IMR-90 (cell line): ENCODE measurements around the gene GALNT12. TPM values are rescaled to one million over a fixed set of nuclear protein-coding genes. Genes with fewer than 3 reads are reported as not detected.

ENCODE experiments used
- ATAC-seq: fragments of 200-7000 bp; cut with Tn5 transposase; 2 replicates; pipeline ENCODE4 v1.9.1; 2020; ENCODE audit warnings: low read depth, mild to moderate bottlenecking, moderate library complexity
- BruUV-seq: library from RNA; stranded (reverse); fragments of 400-500 nt; replicated peaks from 2 replicates; lab custom pipeline; 2021; lab: Mats Ljungman, UMichigan
- CTCF ChIA-PET: fragments of 300-600 bp; formaldehyde crosslinking; extraction: SDS; loops from one replicate; lab custom pipeline; 2021; ENCODE audit warnings: antibody characterized with exemption; lab: Yijun Ruan, JAX
- POLR2A ChIA-PET: fragments of 300-600 bp; sonication (Branson Sonifier 250); formaldehyde crosslinking; loops from one replicate; lab custom pipeline; 2022; ENCODE audit warnings: antibody characterized with exemption; ENCODE audit not compliant: unreplicated experiment; lab: Charles Lee
- DNase-seq: peaks from one replicate; pipeline ENCODE4 v3.0.0; 2013
- H2AFZ ChIP-seq: replicated peaks from 2 replicates; pipeline ENCODE3; 2013; ENCODE audit warnings: low read length, mild to moderate bottlenecking; ENCODE audit not compliant: poor library complexity
- H2AK5ac ChIP-seq: 2 replicates; pipeline ENCODE4 v1.6.1; 2013; ENCODE audit warnings: low read depth, low read length, inconsistent platforms
- H2AK9ac ChIP-seq: replicated peaks from 2 replicates; pipeline ENCODE3; 2013; ENCODE audit warnings: mild to moderate bottlenecking, low read depth, low read length, moderate library complexity; ENCODE audit not compliant: poor library complexity
- H2BK120ac ChIP-seq: 2 replicates; pipeline ENCODE4 v1.6.1; 2013; ENCODE audit warnings: low read depth, low read length, inconsistent platforms
- H2BK15ac ChIP-seq: 3 replicates; pipeline ENCODE4 v1.6.1; 2013; ENCODE audit warnings: low read depth, low read length, inconsistent platforms
- H2BK20ac ChIP-seq: 2 replicates; pipeline ENCODE4 v1.6.1; 2013; ENCODE audit warnings: low read depth, mild to moderate bottlenecking, inconsistent platforms, low read length, moderate library complexity
- H2BK5ac ChIP-seq: 2 replicates; pipeline ENCODE4 v1.6.1; 2013; ENCODE audit warnings: mild to moderate bottlenecking, low read depth, low read length, inconsistent platforms; ENCODE audit not compliant: poor library complexity, severe bottlenecking
- H3K14ac ChIP-seq: replicated peaks from 2 replicates; pipeline ENCODE4 v1.6.1; 2013; ENCODE audit warnings: low read depth, low read length, inconsistent platforms
- H3K18ac ChIP-seq: 2 replicates; pipeline ENCODE4 v1.6.1; 2013; ENCODE audit warnings: low read depth, low read length, control low read depth
- H3K23ac ChIP-seq: 2 replicates; pipeline ENCODE4 v1.6.1; 2013; ENCODE audit warnings: low read depth, low read length, inconsistent platforms
- H3K27ac ChIP-seq: 2 replicates; pipeline ENCODE4 v1.5.1; 2013; ENCODE audit warnings: mild to moderate bottlenecking, control low read depth, low read length; ENCODE audit not compliant: insufficient read depth
- H3K27me3 ChIP-seq: 2 replicates; pipeline ENCODE4 v1.6.1; 2013; ENCODE audit warnings: low read length; ENCODE audit not compliant: control insufficient read depth, insufficient read depth
- H3K36me3 ChIP-seq: 2 replicates; pipeline ENCODE4 v1.6.1; 2013; ENCODE audit warnings: low read length, mixed read lengths; ENCODE audit not compliant: control insufficient read depth, insufficient read depth
- H3K4ac ChIP-seq: 2 replicates; pipeline ENCODE4 v1.6.1; 2013; ENCODE audit warnings: low read depth, low read length, inconsistent platforms
- H3K4me1 ChIP-seq: 2 replicates; pipeline ENCODE4 v1.6.1; 2013; ENCODE audit warnings: low read length, mixed read lengths; ENCODE audit not compliant: control insufficient read depth, insufficient read depth
- H3K4me2 ChIP-seq: 2 replicates; pipeline ENCODE4 v1.6.1; 2013; ENCODE audit warnings: low read depth, mild to moderate bottlenecking, control low read depth, low read length, moderate library complexity
- H3K4me3 ChIP-seq: 2 replicates; pipeline ENCODE4 v1.5.1; 2013; ENCODE audit warnings: low read depth, mild to moderate bottlenecking, control low read depth, low read length, moderate library complexity; ENCODE audit not compliant: insufficient read depth
- H3K56ac ChIP-seq: 2 replicates; pipeline ENCODE4 v1.6.1; 2013; ENCODE audit warnings: low read length, inconsistent platforms; ENCODE audit not compliant: insufficient read depth; ENCODE audit errors: extremely low read depth
- H3K79me1 ChIP-seq, 2 experiments: 2 replicates each; pipeline ENCODE4 v1.6.1; 2013; ENCODE audit warnings: low read length in 2 of 2, inconsistent platforms in 1 of 2, low read depth in 1 of 2
- H3K9ac ChIP-seq: 2 replicates; pipeline ENCODE4 v1.6.1; 2013; ENCODE audit warnings: low read depth, low read length, control low read depth
- H3K9me1 ChIP-seq: 2 replicates; pipeline ENCODE4 v1.6.1; 2013; ENCODE audit warnings: low read length, inconsistent platforms; ENCODE audit not compliant: insufficient read depth
- H3K9me3 ChIP-seq: 2 replicates; pipeline ENCODE4 v1.6.1; 2013; ENCODE audit warnings: low read length; ENCODE audit not compliant: control insufficient read depth, insufficient read depth
- H4K20me1 ChIP-seq: 2 replicates; pipeline ENCODE4 v1.6.1; 2013; ENCODE audit warnings: low read length, inconsistent platforms; ENCODE audit not compliant: insufficient read depth
- H4K5ac ChIP-seq: 2 replicates; pipeline ENCODE4 v1.6.1; 2013; ENCODE audit warnings: mild to moderate bottlenecking, low read depth, low read length, control low read depth
- H4K8ac ChIP-seq, 2 experiments: 2 replicates each; pipeline ENCODE4 v1.6.1; 2013; ENCODE audit warnings: low read depth in 2 of 2, low read length in 2 of 2, control low read depth in 1 of 2, inconsistent platforms in 1 of 2
- H4K91ac ChIP-seq: 2 replicates; pipeline ENCODE4 v1.6.1; 2013; ENCODE audit warnings: low read depth, low read length, inconsistent platforms; ENCODE audit not compliant: insufficient read depth
- POLR2A ChIP-seq: IDR thresholded peaks from 2 replicates; pipeline ENCODE4 v1.6.1; 2012; ENCODE audit warnings: mild to moderate bottlenecking, low read depth, low read length
- RCOR1 ChIP-seq: IDR thresholded peaks from 2 replicates; pipeline ENCODE4 v1.6.1; 2012; ENCODE audit warnings: mild to moderate bottlenecking, low read length, improper control_type of control experiment; ENCODE audit not compliant: insufficient replicate concordance
- WGBS, 2 experiments: methylation state at CpG; one replicate each; pipeline versions ENCODE4 v1.1.5 to v1.1.7; 2013; ENCODE audit warnings: missing lambda C conversion rate in 2 of 2; ENCODE audit not compliant: insufficient read length in 1 of 2; ENCODE audit errors: extremely low coverage in 2 of 2; 5-methylcytosine and 5-hydroxymethylcytosine counted together
- dilution Hi-C: fragments of 300-500 bp; cut with HindIII; formaldehyde crosslinking; loops from one replicate; pipeline ENCODE4 v1.14.3; 2018; ENCODE audit warnings: low sequenced_read_pairs; ENCODE audit not compliant: unreplicated experiment
- in situ Hi-C: fragments of 300-500 bp; cut with MboI; formaldehyde crosslinking; loops from 3 replicates; pipeline ENCODE4 v1.14.3; 2019; ENCODE audit warnings: low sequenced_read_pairs, inconsistent platforms, mixed read lengths
- intact Hi-C: fragments of 100-400 bp; cut with micrococcal nuclease; formaldehyde crosslinking; loops from 2 replicates; pipeline ENCODE4 v1.10.0; 2022
- polyA plus RNA-seq, 3 experiments: library from polyadenylated mRNA; depleted of rRNA; stranded (reverse); fragments of >200 nt; gene quantifications; 2 replicates each; pipeline ENCODE4 v1.2.3, GENCODE V29; 2012; ENCODE audit warnings: low replicate concordance in 1 of 3
- total RNA-seq: library from RNA; depleted of rRNA; stranded (reverse); fragments of >200 nt; gene quantifications from 2 replicates; pipeline ENCODE4 v1.2.3, GENCODE V29; 2012

GALNT12 gene
- total and polyA plus RNA-seq, 2 of the 4 experiments (the other 2 are of a cell fraction): 2.3 to 2.5 TPM

- Histone ChIP-seq H2AK5ac (peak overlapping the region; percentile 18; the same call in 1 of the 2 replicates), H3K79me1 (no peaks in the 10 kb centered on the region), H2AK9ac (peak overlapping the region; percentile 70), H2AFZ (peak overlapping the region; percentile 90), H3K4me3 (peak overlapping the region; percentile 70), H3K18ac (no peak overlapping the region), H3K9me3 (no peaks in the 10 kb centered on the region), H2BK15ac (no peak overlapping the region), H3K27me3 (peaks cover 12% of the 10 kb centered on the region), H3K4me1 (peaks cover 22% of the 10 kb centered on the region), H2BK5ac (no peak overlapping the region), H3K9ac (peak overlapping the region; percentile 28; the same call in 1 of the 2 replicates), H4K91ac (no peak overlapping the region), H2BK120ac (no peak overlapping the region), H3K36me3 (no peaks in the 10 kb centered on the region), H3K14ac (no peak overlapping the region), H4K8ac (no peak overlapping the region), H4K5ac (no peak overlapping the region), H3K27ac (no peak overlapping the region), H3K4ac (no peak overlapping the region), H4K20me1 (no peaks in the 10 kb centered on the region), H3K4me2 (peak overlapping the region; percentile 96), H3K56ac (no peak overlapping the region), H3K9me1 (peaks cover 6% of the 10 kb centered on the region), H3K23ac (no peak overlapping the region), H2BK20ac (no peak overlapping the region)
- DNase-seq (no peak), ATAC-seq (no peak)
- no TSS peak for BruUV-seq
- intact Hi-C loops (no loop called here), dilution Hi-C loops (no loop called here), in situ Hi-C loops (no loop called here)
- ChIA-PET POLR2A (no interaction called here), CTCF (interaction anchor here (1.3 kb wide), 1 partner anchor 10 kb away, joined by 3 read pairs; no protein-coding TSS in a partner anchor)
- 60% methylated on average over 2 of the region's 17 CpGs; no CpG with 5 or more reads in 1 of the 2 experiments for WGBS, 2 experiments
- no peak for TF ChIP-seq POLR2A
- no peak for TF ChIP-seq RCOR1
Measured at GRCh38 chr9:98808411-98808815, 943 bp downstream of the GALNT12 start.
